T-cell (primary cell): ENCODE results near the gene RRM1. TPM values are rescaled to one million over a fixed set of nuclear protein-coding genes. Genes with fewer than 3 reads are reported as not detected.

ENCODE experiments used
- ATAC-seq, 4 experiments: fragments of 200-7000 bp in 3 of 4; fragments of 150-1000 bp in 1 of 4; cut with Tn5 transposase; replicated peaks in 1 of 4; 1 replicate in 3 of 4; 2 replicates in 1 of 4; pipeline ENCODE4 v1.10.0; 2021; ENCODE audit warnings: moderate library complexity in 3 of 4, mild to moderate bottlenecking in 2 of 4, moderate number of reproducible peaks in 1 of 4
- CTCF ChIA-PET, 2 donors: fragments of 300-600 bp; sonication (Branson Sonifier 250); formaldehyde crosslinking; loops; one replicate each; lab custom pipeline; 2022; ENCODE audit warnings: antibody characterized with exemption in 2 of 2; lab: Charles Lee
- POLR2A ChIA-PET, 2 donors: fragments of 300-600 bp; sonication (Branson Sonifier 250); formaldehyde crosslinking; loops; one replicate each; lab custom pipeline; 2022; ENCODE audit warnings: antibody characterized with exemption in 2 of 2; lab: Charles Lee
- DNase-seq, 35 experiments: peaks; one replicate each; pipeline versions ENCODE4 v3.0.0 to v3.0.0-alpha.2; 2013 to 2023
- H3K27ac ChIP-seq: one replicate; pipeline ENCODE4 v1.5.1; 2013; ENCODE audit warnings: low read length
- H3K27me3 ChIP-seq, 2 experiments: replicated peaks in 1 of 2; 1 replicate in 1 of 2; 2 replicates in 1 of 2; pipeline versions ENCODE4 v1.6.1 to v1.7.0; 2013; ENCODE audit warnings: low read length in 1 of 2, mixed read lengths in 1 of 2; ENCODE audit not compliant: control insufficient read depth in 2 of 2, insufficient read depth in 2 of 2; ENCODE audit errors: extremely low read depth in 1 of 2
- H3K36me3 ChIP-seq, 2 donors: 1 replicate in 1 of 2; 2 replicates in 1 of 2; pipeline versions ENCODE4 v1.6.1 to v1.7.0; 2013; ENCODE audit warnings: low read length in 1 of 2; ENCODE audit not compliant: control insufficient read depth in 2 of 2, insufficient read depth in 1 of 2; ENCODE audit errors: extremely low read depth in 1 of 2
- H3K4me1 ChIP-seq, 2 experiments: 1 replicate in 1 of 2; 2 replicates in 1 of 2; pipeline versions ENCODE4 v1.6.1 to v1.7.0; 2013; ENCODE audit warnings: low read length in 2 of 2, mixed read lengths in 1 of 2; ENCODE audit not compliant: insufficient read depth in 2 of 2, control insufficient read depth in 1 of 2; ENCODE audit errors: extremely low read depth in 1 of 2
- H3K4me3 ChIP-seq, 2 donors: 1 replicate in 1 of 2; 2 replicates in 1 of 2; pipeline versions ENCODE4 v1.5.1 to v1.7.0; 2013; ENCODE audit warnings: mild to moderate bottlenecking in 2 of 2, low read length in 1 of 2, moderate library complexity in 1 of 2; ENCODE audit not compliant: control insufficient read depth in 1 of 2; ENCODE audit errors: extremely low read depth in 1 of 2
- H3K9me3 ChIP-seq: 2 replicates; pipeline ENCODE4 v1.7.0; 2013
- H3K27ac Mint-ChIP-seq, 2 donors: one replicate each; pipeline ENCODE4 v1.8.0; 2020 to 2021; ENCODE audit warnings: mild to moderate bottlenecking in 2 of 2, mixed read lengths in 2 of 2
- H3K27me3 Mint-ChIP-seq, 2 donors: one replicate each; pipeline ENCODE4 v1.8.0; 2021 to 2022; ENCODE audit warnings: mixed read lengths in 2 of 2
- H3K36me3 Mint-ChIP-seq: one replicate; pipeline ENCODE4 v1.8.0; 2021; ENCODE audit warnings: mixed read lengths
- H3K4me1 Mint-ChIP-seq, 3 donors: one replicate each; pipeline ENCODE4 v1.8.0; 2020 to 2022; ENCODE audit warnings: mixed read lengths in 3 of 3, mild to moderate bottlenecking in 1 of 3
- H3K4me3 Mint-ChIP-seq, 3 donors: one replicate each; pipeline ENCODE4 v1.8.0; 2020 to 2022; ENCODE audit warnings: mild to moderate bottlenecking in 3 of 3, mixed read lengths in 3 of 3, moderate library complexity in 3 of 3
- H3K9me3 Mint-ChIP-seq, 3 donors: one replicate each; pipeline ENCODE4 v1.8.0; 2020 to 2022; ENCODE audit warnings: mixed read lengths in 3 of 3
- WGBS: methylation state at CpG from one replicate; pipeline ENCODE4 v1.1.5; 2013; ENCODE audit warnings: missing lambda C conversion rate; ENCODE audit not compliant: insufficient coverage; 5-methylcytosine and 5-hydroxymethylcytosine counted together
- total RNA-seq, 35 experiments: library from RNA in 6 of 35; stranded (reverse) in 6 of 35; fragments of 120-200 nt in 1 of 35; gene quantifications; one replicate each; pipeline versions ENCODE4 v1.2.1 to v1.2.4 and lab custom pipeline; 2013 to 2026

The RRM1 gene
- total RNA-seq, 5 donors from 2014 or later (not counting 1 experiment from before 2014, with no cell fraction given): 27.4 to 50.8 (median 36.1) TPM

DNA sequence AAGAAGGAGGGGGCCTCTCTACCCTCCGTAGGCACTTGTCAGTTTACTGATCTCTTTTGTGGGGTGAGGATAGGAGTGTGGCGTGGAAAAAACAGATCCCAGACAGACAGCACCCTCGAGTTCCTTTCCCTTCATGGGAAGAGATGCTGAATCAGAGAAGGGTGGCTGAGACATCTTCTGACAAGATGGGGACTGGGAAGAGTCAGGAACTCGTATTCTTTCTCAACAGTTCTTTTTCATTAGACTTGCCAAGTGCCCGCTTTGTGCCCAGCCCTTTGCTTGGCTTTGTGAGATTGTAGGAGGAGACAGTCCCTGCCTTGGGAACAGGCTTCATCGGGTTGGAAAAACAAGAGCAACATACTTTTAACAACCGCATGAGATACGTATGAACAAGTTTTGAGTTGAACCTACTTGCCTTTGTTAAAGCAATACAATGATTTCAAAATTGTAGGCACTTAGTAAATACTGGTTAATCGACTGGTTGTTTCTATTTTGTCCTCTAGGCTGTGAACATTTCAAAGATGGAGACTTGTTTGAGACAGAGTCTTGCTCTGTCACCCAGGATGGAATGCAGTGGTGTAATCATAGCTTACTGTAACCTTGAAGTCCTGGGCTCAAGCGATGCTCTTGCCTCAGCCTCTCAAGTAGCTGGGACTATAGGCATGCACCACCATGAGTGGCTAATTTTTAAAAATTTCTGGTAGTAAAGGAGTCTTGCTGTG, 1.1 kb downstream of the RRM1 start:
- Mint-ChIP-seq H3K9me3 (no peaks in the 10 kb centered on the region), H3K4me3 (peak overlapping the region; percentile 94 to 96 (median 95)), H3K27me3 (no peaks in the 10 kb centered on the region), H3K27ac (peak overlapping the region; percentile 91 to 97), H3K36me3 (peaks cover 13% of the 10 kb centered on the region), H3K4me1 (peaks cover 71 to 84% (median 75%) of the 10 kb centered on the region in 3 donors)
- WGBS: 6% methylated on average over 2 of the region's 10 CpGs
- H3K27ac ChIP-seq: peak overlapping the region; percentile 90
- no peaks in the 10 kb centered on the region for H3K36me3 ChIP-seq
- no peaks in the 10 kb centered on the region for H3K27me3 ChIP-seq
- POLR2A ChIA-PET: interaction anchor here in 1 of 2 donors (1.1 kb wide), 1 partner anchor 241 kb away, joined by 4 read pairs; no protein-coding TSS in a partner anchor
- no peak for ATAC-seq
- CTCF ChIA-PET: interaction anchor here in 1 of 2 donors (0.7 to 1.3 kb wide), 4 partner anchors 241 to 255 kb away, joined by 3 to 4 read pairs (median 3); partner anchors contain the start of gene RHOG
- H3K4me3 ChIP-seq: peak overlapping the region; percentile 69 to 80
- H3K4me1 ChIP-seq: peaks cover 25 to 56% of the 10 kb centered on the region in 2 experiments
- no peaks in the 10 kb centered on the region for H3K9me3 ChIP-seq
- DNase-seq: peak in 1 of 35 experiments; percentile 25

DNA sequence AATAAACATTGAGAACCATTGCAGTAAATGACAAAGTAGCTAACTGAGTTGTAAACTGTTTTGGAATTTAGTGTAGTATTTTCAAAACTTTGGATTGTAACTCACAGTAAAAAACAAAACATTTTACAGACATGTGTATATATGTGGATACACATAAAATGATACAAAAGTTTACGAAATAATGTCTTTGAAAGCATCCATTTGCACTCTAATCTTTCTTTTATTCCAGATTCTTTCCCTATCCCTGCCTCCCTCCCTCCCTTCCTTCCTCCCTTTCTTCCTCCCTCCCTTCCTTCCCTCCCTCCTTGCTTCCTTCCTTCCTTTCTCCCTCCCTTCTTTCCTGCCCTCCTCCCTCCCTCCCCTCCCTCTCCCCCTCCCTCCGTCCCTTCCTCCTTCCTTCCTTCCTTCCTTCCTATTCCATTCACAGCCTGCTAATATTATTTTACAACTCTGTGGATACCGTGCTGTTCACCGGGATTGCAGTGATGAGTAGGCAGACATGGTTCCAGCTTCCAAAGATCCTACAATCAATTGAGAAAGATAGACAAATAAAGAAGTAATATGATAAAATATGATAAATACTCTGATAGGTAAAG, 3.5 kb downstream of the RRM1 start:
- Histone ChIP-seq H3K9me3 (no peaks in the 10 kb centered on the region), H3K36me3 (peaks cover 0 to 8% of the 10 kb centered on the region in 2 donors), H3K27me3 (no peaks in the 10 kb centered on the region), H3K27ac (no peak overlapping the region), H3K4me3 (no peak overlapping the region), H3K4me1 (peaks cover 4 to 32% of the 10 kb centered on the region in 2 experiments)
- POLR2A ChIA-PET: interaction anchor here in 1 of 2 donors (0.6 to 0.7 kb wide), 3 partner anchors 25 to 119 kb away, joined by 3 to 4 read pairs (median 3); no protein-coding TSS in a partner anchor
- Mint-ChIP-seq H3K36me3 (peaks cover 16% of the 10 kb centered on the region), H3K27ac (no peak overlapping the region), H3K4me1 (peaks cover 59 to 70% (median 62%) of the 10 kb centered on the region in 3 donors), H3K9me3 (no peaks in the 10 kb centered on the region), H3K4me3 (no peak overlapping the region), H3K27me3 (no peaks in the 10 kb centered on the region)
- WGBS: no CpG with 5 or more reads among the region's 4 CpGs
- CTCF ChIA-PET: interaction anchor here (0.5 to 1.7 kb wide), 3 partner anchors 25 to 51 kb away, joined by 3 to 7 read pairs (median 4); no protein-coding TSS in a partner anchor
- DNase-seq: no peak
- no peak for ATAC-seq

- peaks cover 32 to 39% (median 35%) of the 10 kb centered on the region in 3 donors for H3K4me1 Mint-ChIP-seq
- H3K27ac ChIP-seq: no peak overlapping the region
- H3K9me3 ChIP-seq: no peaks in the 10 kb centered on the region
- POLR2A ChIA-PET: interaction anchor here in 1 of 2 donors (0.7 kb wide), 1 partner anchor 15 kb away, joined by 8 read pairs; no protein-coding TSS in a partner anchor
- WGBS: 89% methylated on average over 1 of the region's 4 CpGs
- peaks cover 37% of the 10 kb centered on the region for H3K36me3 Mint-ChIP-seq
- H3K4me3 ChIP-seq: no peak overlapping the region
- DNase-seq: no peak
- no peak for ATAC-seq
- H3K4me3 Mint-ChIP-seq: no peak overlapping the region
- no peaks in the 10 kb centered on the region for H3K27me3 ChIP-seq
- H3K9me3 Mint-ChIP-seq: no peaks in the 10 kb centered on the region
- peaks cover 0 to 29% of the 10 kb centered on the region in 2 donors for H3K36me3 ChIP-seq
- no peaks in the 10 kb centered on the region for H3K27me3 Mint-ChIP-seq
- CTCF ChIA-PET: no interaction called here
- no peaks in the 10 kb centered on the region for H3K4me1 ChIP-seq
- H3K27ac Mint-ChIP-seq: peak overlapping the region in 1 of 2 donors; percentile 49
Observed at GRCh38 chr11:4102711-4103110, 8.1 kb downstream of the RRM1 start.

- POLR2A ChIA-PET: interaction anchor here in 1 of 2 donors (0.7 kb wide), 1 partner anchor 25 kb away, joined by 7 read pairs; no protein-coding TSS in a partner anchor
- no peaks in the 10 kb centered on the region for H3K9me3 Mint-ChIP-seq
- Histone ChIP-seq H3K36me3 (peaks cover 0 to 32% of the 10 kb centered on the region in 2 donors), H3K4me3 (no peak overlapping the region), H3K27ac (no peak overlapping the region), H3K27me3 (no peaks in the 10 kb centered on the region), H3K4me1 (no peaks in the 10 kb centered on the region), H3K9me3 (no peaks in the 10 kb centered on the region)
- H3K36me3 Mint-ChIP-seq: peaks cover 40% of the 10 kb centered on the region
- no peak for DNase-seq
- WGBS: 80% methylated on average over 1 of the region's 2 CpGs
- CTCF ChIA-PET: no interaction called here
- H3K27ac Mint-ChIP-seq: no peak overlapping the region
- ATAC-seq: no peak
- H3K4me3 Mint-ChIP-seq: no peak overlapping the region
- H3K4me1 Mint-ChIP-seq: peaks cover 30 to 34% (median 34%) of the 10 kb centered on the region in 3 donors
- H3K27me3 Mint-ChIP-seq: no peaks in the 10 kb centered on the region
Observed at GRCh38 chr11:4103269-4103668, 8.7 kb downstream of the RRM1 start.

- DNase-seq (no peak), ATAC-seq (no peak)
- CTCF ChIA-PET: interaction anchor here in 1 of 2 donors (0.7 kb wide), 1 partner anchor 81 kb away, joined by 4 read pairs; no protein-coding TSS in a partner anchor
- Mint-ChIP-seq H3K27me3 (no peaks in the 10 kb centered on the region), H3K36me3 (peaks cover 45% of the 10 kb centered on the region), H3K4me1 (peaks cover 10 to 15% (median 11%) of the 10 kb centered on the region in 3 donors), H3K27ac (no peak overlapping the region), H3K9me3 (no peaks in the 10 kb centered on the region), H3K4me3 (no peak overlapping the region)
- no CpG with 5 or more reads among the region's 1 CpG for WGBS
- Histone ChIP-seq H3K9me3 (no peaks in the 10 kb centered on the region), H3K27ac (no peak overlapping the region), H3K4me1 (no peaks in the 10 kb centered on the region), H3K36me3 (peaks cover 0 to 48% of the 10 kb centered on the region in 2 donors), H3K4me3 (no peak overlapping the region), H3K27me3 (no peaks in the 10 kb centered on the region)
- POLR2A ChIA-PET: interaction anchor here in 1 of 2 donors (1.2 kb wide), 1 partner anchor 9 kb away, joined by 4 read pairs; no protein-coding TSS in a partner anchor
Observed at GRCh38 chr11:4105916-4106315, 11.3 kb downstream of the RRM1 start.

DNA sequence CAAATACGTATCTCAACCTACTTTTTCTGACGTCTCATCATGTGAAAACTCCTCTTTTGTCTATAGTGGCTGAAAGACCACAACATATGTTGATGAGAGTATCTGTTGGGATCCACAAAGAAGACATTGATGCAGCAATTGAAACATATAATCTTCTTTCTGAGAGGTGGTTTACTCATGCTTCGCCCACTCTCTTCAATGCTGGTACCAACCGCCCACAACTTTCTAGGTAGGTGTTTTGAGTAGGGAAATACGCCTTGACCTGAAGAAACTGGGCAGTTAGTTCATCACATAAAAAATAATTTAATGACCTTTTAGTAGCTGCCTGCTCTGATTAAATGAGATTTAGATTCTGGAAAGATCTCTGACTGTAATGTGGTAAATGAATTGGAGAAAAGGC, 17.2 kb downstream of the RRM1 start:
- H3K27me3 Mint-ChIP-seq: no peaks in the 10 kb centered on the region
- no peak for DNase-seq
- peaks cover 54% of the 10 kb centered on the region for H3K36me3 Mint-ChIP-seq
- Histone ChIP-seq H3K9me3 (no peaks in the 10 kb centered on the region), H3K27ac (no peak overlapping the region), H3K4me3 (no peak overlapping the region), H3K36me3 (peaks cover 0 to 61% of the 10 kb centered on the region in 2 donors), H3K27me3 (no peaks in the 10 kb centered on the region), H3K4me1 (no peaks in the 10 kb centered on the region)
- ChIA-PET POLR2A (no interaction called here), CTCF (no interaction called here)
- H3K4me3 Mint-ChIP-seq: no peak overlapping the region
- H3K27ac Mint-ChIP-seq: no peak overlapping the region
- ATAC-seq: no peak
- H3K9me3 Mint-ChIP-seq: no peaks in the 10 kb centered on the region
- peaks cover 0 to 2% (median 0%) of the 10 kb centered on the region in 3 donors for H3K4me1 Mint-ChIP-seq
- no CpG with 5 or more reads among the region's 5 CpGs for WGBS
